LHCN-M2 (cell line): ENCODE data around the gene MYO1A. TPM values are rescaled to one million over a fixed set of nuclear protein-coding genes. Genes with fewer than 3 reads are reported as not detected.
A peak's percentile ranks its signal among the peaks of the same experiment; 100 is the strongest.
"Not testable (repeated sequence)": the region's sequence is repeated elsewhere in the genome, so short reads cannot be mapped to it uniquely, and the experiment has no call there.

Source experiments
- DNase-seq: peaks from one replicate; pipeline ENCODE4 v3.0.0-alpha.2; 2012; ENCODE audit warnings: low read depth
- total RNA-seq: library from RNA; depleted of rRNA; stranded (reverse); fragments of >200 nt; gene quantifications from 2 replicates; pipeline ENCODE4 v1.2.3, GENCODE V29; 2014

Gene MYO1A
- total RNA-seq, 1 experiment from 2014 or later: 0.06 TPM

- DNase-seq: no peak
Observed at GRCh38 chr12:57048423-57049118, 1.4 kb downstream of the MYO1A start.

- DNase-seq: no peak
Observed at GRCh38 chr12:57047981-57048380, 1.9 kb downstream of the MYO1A start.

- no peak for DNase-seq
Observed at GRCh38 chr12:57046947-57047890, 2.7 kb downstream of the MYO1A start.

GRCh38 chr12:57046086-57046791, 3.7 kb downstream of the MYO1A start:
- no peak for DNase-seq

- no peak for DNase-seq
Observed at GRCh38 chr12:57044889-57045288, 5.0 kb downstream of the MYO1A start.

GRCh38 chr12:57044468-57044867, 5.5 kb downstream of the MYO1A start:
- DNase-seq: no peak

GRCh38 chr12:57042695-57043094, 7.2 kb downstream of the MYO1A start:
- no peak for DNase-seq

GRCh38 chr12:57040750-57041149, 9.2 kb downstream of the MYO1A start:
- no peak for DNase-seq

- DNase-seq: no peak
Observed at GRCh38 chr12:57040211-57040610, 9.7 kb downstream of the MYO1A start.

- no peak for DNase-seq
Observed at GRCh38 chr12:57039016-57039798, 10.7 kb downstream of the MYO1A start.

GRCh38 chr12:57037264-57037663, 12.7 kb downstream of the MYO1A start:
- no peak for DNase-seq

- peak; percentile 14 for DNase-seq
Observed at GRCh38 chr12:57033431-57033830, 16.5 kb downstream of the MYO1A start.

- no peak for DNase-seq
Observed at GRCh38 chr12:57031789-57032188, 18.1 kb downstream of the MYO1A start.

- no peak for DNase-seq
Observed at GRCh38 chr12:57031138-57031725, 18.7 kb downstream of the MYO1A start.

- no peak for DNase-seq
Observed at GRCh38 chr12:57029457-57029856, 20.5 kb downstream of the MYO1A start.

GRCh38 chr12:57027805-57028153, 22.1 kb downstream of the MYO1A start:
- no peak for DNase-seq

- no peak for DNase-seq
Observed at GRCh38 chr12:57027011-57027804, 22.7 kb downstream of the MYO1A start.

- DNase-seq: no peak
Observed at GRCh38 chr12:57025196-57025595, 24.7 kb downstream of the MYO1A start.

GRCh38 chr12:57022324-57022723, 27.6 kb downstream of the MYO1A start:
- not testable (repeated sequence) for DNase-seq
